ENCODE data around the gene HOXA1.

DNA sequence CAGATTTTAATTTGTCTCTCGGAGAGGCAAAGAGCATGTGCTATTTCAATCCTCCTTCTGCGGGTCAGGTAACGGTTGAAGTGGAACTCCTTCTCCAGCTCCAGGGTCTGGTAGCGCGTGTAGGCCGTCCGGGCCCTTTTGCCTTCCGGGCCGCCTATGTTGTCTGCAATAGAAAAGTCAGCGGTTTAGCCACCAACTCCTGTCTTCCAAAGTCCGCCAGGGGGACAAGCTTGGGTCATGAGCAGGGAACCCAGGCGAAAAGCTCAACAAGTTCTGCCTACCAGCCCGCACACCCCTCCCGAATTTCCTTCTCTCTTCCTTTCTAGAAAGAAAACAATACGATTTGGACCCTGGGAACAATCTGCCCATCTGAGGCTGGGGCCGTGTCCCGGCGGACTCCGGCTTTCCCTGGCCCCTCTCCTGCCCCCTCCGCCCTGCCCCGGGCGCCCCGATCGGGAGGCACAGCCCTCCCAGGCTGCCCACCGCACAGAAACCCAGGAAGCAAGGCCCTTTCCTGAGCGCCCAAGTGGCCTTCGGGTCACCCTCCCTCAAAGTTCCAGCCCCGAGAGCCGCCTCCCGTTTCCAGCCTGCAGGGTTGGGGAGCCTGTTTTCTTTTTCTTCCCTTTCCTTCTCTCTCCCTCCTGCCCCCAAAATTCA lies 46.3 kb upstream of the HOXA1 start:
- TF ChIP-seq, protein P1, sequence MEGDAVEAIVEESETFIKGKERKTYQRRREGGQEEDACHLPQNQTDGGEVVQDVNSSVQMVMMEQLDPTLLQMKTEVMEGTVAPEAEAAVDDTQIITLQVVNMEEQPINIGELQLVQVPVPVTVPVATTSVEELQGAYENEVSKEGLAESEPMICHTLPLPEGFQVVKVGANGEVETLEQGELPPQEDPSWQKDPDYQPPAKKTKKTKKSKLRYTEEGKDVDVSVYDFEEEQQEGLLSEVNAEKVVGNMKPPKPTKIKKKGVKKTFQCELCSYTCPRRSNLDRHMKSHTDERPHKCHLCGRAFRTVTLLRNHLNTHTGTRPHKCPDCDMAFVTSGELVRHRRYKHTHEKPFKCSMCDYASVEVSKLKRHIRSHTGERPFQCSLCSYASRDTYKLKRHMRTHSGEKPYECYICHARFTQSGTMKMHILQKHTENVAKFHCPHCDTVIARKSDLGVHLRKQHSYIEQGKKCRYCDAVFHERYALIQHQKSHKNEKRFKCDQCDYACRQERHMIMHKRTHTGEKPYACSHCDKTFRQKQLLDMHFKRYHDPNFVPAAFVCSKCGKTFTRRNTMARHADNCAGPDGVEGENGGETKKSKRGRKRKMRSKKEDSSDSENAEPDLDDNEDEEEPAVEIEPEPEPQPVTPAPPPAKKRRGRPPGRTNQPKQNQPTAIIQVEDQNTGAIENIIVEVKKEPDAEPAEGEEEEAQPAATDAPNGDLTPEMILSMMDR (conservative IDR thresholded peaks at IDR 0.05 in 1 of 2, IDR thresholded peaks at IDR 0.05 in 1 of 2; ENCODE audit: extremely low read depth in 1 of 2, insufficient read depth in 1 of 2, low read depth in 1 of 2, low read length in 2 of 2): peak in 1 of 2 donors; percentile 33
- no peak for TF ChIP-seq EZH2 (IDR thresholded peaks at IDR 0.05; ENCODE audit: borderline replicate concordance, low read length)

Measured in mammary epithelial cell (primary cell).